H54 (cell line): ENCODE data around the gene TMEM121.
"Not testable (repeated sequence)": the region's sequence is repeated elsewhere in the genome, so short reads cannot be mapped to it uniquely, and the experiment has no call there.

Experiments used
- DNase-seq: peaks from one replicate; pipeline ENCODE4 v3.0.0; 2011; ENCODE audit warnings: low spot score, mixed read lengths; ENCODE audit not compliant: insufficient read length
- FAIRE-seq: peaks from 3 replicates; lab custom pipeline; 2011; peaks lifted over from hg19 to GRCh38; lab: Jason Lieb, UNC
- POLR2A ChIP-seq: IDR thresholded peaks from 2 replicates; pipeline ENCODE4 v1.6.1; 2011; ENCODE audit warnings: low read depth, mild to moderate bottlenecking, low read length

Gene TMEM121

GRCh38 chr14:105547741-105548169 lies 21.4 kb downstream of the TMEM121 start:
- no peak for DNase-seq
- TF ChIP-seq POLR2A, result no peak
- no peak for FAIRE-seq

DNA sequence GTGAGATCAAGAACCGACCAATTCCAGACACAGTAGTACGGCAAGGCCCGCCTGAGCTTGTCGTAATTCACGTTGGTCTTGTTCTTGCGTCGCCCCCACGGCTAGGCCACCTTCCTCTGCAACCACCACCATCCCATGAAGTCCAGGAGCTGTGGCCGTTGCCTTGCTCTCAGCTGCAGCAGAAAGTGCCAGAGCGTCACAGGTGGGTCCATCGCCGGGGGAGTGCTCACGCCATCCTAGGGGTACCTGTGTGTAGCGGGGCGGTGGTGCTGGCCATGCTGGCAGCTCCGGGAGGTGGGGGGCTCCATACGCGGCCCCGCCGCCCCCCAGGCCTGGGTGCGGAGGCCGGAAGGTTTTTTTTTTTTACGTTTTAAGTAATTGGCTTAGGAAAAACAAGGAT lies 23.1 kb downstream of the TMEM121 start:
- TF ChIP-seq POLR2A, result no peak
- FAIRE-seq (no peak), DNase-seq (no peak)

DNA sequence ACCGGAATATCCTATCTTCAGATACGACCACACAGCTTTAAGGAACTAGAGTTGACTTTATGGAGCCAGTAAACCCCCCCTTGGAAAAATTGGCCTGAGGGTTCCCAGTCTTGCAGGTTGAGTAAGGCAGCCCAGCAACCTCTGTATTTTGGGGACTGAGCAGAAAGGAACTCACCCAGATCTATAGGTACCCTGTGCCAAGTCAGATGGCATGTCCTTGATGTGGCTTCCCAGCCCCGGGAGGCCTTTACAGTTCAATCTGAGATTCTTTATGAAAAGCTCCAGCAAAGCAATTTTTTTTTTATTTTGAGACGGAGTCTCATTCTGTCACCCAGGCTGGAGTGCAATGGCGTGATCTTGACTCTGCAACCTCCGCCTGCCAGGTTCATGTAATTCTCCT lies 27.6 kb downstream of the TMEM121 start:
- no peak for FAIRE-seq
- TF ChIP-seq POLR2A, result no peak
- no peak for DNase-seq

DNA sequence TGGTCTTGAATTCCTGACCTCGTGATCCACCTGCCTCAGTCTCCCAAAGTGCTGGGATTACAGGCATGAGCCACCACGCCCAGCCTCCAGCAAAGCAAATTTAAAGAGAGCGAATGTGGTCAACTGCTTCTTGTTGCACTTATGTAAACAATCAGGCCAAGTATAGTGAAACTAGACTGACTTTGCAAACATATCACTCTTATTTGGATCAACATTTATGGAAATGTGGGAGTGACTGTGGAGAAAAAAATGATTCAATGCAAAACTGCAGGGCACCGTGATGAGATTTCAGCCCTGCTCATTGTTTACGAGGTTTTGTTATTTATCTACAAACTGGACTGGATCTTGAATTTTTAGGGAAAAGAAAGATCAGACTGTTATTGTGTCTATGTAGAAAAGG lies 28.1 kb downstream of the TMEM121 start:
- no peak for TF ChIP-seq POLR2A
- no peak for FAIRE-seq

DNA sequence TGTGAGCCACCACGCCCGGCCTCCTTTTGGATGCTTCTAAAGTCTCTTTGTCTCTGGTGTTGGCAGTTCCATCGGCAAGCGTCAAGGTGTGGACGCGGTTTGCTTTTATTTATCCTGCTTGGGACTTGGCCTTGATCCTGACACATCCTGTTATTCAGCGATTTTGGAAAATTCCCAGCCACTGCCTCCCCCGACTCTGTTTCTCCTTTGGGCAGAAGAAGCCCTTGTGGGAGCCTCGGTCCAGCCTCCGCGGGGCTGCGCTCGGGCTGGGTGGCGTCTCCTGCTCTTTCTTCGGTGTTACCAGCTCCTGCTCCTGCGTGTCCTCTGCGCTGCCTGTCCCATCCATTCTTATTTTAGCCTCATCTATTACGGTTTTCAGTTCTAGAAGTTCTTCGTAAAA lies 31.3 kb downstream of the TMEM121 start:
- not testable (repeated sequence) for FAIRE-seq, DNase-seq

More for the DNA sequence above, 28.1 kb downstream of the TMEM121 start:
- no peak for DNase-seq

DNA sequence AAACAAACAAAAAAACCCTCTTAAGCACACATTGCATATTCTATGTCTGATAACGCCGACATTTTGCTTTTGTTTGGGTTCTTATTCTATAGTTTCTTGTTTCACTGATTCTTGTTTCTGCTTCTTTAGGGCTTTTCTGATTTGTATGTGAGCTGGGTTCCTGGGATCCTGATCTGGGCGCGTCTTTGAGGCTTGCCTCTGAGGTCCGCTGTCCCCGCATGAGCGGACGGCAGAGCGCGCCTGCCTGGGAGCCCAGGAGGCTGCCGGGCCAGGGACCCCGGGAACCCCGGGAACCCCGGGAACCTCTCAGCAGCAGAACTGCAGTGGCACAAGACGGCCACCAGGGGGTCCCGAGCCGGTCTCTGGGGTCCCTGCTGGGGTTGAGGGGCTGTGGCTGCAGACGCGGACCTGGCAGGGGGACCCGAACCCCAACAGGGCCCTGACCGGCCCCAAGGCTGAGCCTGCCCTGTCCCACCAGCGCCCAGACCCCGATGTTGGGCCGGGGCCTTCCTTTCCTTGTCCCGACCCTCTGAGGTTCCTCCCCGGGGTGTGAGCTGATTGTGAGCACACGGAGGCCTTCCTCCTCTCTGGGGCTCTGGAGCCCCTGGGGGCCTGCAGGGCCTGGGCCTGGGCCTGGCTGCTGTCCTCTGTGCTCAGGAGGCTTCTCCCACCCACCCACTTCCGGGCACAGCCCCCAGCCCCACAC lies 32.2 kb downstream of the TMEM121 start:
- DNase-seq, FAIRE-seq: not testable (repeated sequence)

GRCh38 chr14:105559384-105560047 lies 33.1 kb downstream of the TMEM121 start:
- not testable (repeated sequence) for FAIRE-seq, DNase-seq

GRCh38 chr14:105560048-105560669 lies 33.8 kb downstream of the TMEM121 start:
- DNase-seq, FAIRE-seq: not testable (repeated sequence)

DNA sequence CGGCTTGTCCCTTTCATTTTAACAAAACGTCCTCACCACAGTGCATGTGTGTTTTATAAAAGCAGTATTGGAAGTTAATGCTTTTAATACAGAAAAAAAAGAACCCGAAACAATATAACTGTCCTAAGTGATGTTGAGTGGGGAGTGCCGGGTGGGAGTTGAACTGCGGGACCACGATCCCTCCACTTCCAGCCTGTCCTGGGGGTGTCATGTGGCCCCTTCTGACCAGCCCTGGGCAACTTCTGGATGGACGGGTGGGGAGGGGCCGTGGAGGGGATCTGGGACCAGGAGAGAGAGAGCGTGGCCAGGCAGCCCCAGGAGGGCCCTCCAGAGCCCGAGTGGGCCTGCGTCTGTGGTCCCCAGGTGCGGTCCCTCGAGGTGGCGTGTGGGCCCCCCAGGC lies 35.0 kb downstream of the TMEM121 start:
- not testable (repeated sequence) for FAIRE-seq, DNase-seq

DNA sequence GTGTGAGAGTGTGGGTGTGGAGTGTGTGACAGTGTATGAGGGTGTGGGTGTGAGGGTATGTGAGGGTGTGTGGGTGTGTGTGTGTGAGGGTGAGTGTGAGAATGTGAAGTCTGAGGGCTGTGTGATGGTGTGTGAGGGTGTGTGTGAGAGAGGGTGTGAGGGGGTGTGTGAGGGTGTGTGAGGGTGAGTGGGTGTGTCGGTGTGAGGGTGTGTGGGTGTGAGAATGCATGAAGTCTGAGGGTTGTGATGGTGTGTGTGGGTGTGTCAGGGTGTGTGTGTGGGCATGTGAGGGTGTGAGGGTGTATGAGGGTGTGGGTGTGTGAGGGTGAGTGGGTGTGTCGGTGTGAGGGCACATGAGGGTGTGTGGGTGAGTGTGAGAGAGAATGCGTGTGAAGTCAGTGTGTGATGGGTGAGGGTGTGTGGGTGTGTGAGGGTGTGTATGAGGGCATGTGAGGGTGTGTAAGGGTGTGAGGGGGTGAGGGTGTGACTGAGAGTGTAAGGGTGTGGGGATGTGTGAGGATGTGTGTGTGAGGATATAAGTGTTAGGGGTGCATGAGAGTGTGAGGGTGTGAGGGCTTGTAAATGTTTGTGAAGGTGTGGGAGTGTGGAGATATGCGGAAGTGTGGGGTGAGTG lies 36.4 kb downstream of the TMEM121 start:
- DNase-seq (no peak), FAIRE-seq (no peak)
- no peak for TF ChIP-seq POLR2A

- no peak for TF ChIP-seq POLR2A
- DNase-seq, result no peak
- no peak for FAIRE-seq
These were observed 37.0 kb downstream of the TMEM121 start for GRCh38 chr14:105563347-105563737.

DNA sequence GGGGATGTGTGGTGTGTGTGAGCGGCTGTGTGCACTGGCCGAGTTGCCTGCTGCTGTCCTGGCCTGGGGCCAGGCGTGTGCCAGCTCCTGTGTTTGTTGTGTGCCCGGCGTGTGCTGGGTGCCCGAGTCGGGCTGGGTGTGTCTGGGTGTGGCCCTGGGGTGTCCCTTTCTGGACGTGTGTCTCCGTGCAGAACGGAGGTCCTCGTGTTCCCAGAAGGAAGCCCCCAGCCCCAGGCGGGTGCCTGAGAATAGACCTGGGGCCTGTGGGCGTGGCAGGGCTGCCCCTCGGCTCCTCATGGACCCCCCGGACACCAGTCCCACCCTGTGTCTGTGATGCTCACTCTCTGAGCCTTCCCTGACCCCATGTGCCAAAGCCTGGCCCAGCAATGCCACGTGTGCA lies 38.2 kb downstream of the TMEM121 start:
- not testable (repeated sequence) for DNase-seq, FAIRE-seq

- not testable (repeated sequence) for DNase-seq, FAIRE-seq
These were observed 39.0 kb downstream of the TMEM121 start for GRCh38 chr14:105565185-105565919.

DNA sequence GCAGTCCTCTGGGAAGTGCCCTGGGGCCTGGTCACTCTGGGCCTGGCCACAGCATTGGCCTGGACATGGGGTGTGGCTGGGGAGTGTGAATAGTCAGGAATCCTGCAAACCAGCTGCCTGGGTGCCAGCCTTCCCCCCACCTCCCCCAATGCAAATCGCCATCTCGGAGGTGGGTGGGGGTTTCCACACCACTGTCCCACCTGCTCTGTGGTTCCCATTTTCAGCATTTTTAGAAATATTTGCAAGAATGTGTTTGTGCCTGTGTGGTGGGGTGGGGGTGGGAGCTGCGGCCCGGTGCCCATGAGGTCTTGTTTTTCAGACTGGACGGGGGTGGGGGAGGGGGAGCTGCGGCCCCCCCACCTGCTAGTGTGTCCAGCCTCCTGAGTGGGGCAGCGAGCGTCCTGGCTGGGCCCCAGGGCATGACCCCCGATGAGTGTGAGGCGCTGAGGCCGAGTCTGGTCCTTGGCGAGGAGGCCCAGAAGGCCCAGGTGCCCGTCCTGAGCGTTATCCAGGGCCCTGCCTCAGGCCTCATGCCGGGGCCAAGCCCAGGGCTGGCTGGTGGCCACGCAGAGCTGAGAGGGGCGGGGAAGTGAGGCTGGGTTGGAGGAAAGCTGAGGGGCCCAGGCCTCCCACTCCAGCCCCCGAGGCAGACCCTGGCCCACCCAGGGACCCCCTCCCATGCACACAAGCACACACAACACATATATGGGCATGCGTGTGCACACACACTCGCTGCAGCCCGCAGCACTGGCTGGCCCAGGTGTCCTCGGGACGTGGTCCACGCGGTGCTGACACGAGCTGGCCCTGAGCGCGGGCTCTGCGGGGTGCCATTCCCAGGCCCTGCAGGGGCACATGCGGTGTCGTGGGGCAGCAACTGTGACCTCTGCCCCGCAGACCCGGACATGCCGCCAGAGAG lies 40.1 kb downstream of the TMEM121 start:
- not testable (repeated sequence) for FAIRE-seq, DNase-seq

DNA sequence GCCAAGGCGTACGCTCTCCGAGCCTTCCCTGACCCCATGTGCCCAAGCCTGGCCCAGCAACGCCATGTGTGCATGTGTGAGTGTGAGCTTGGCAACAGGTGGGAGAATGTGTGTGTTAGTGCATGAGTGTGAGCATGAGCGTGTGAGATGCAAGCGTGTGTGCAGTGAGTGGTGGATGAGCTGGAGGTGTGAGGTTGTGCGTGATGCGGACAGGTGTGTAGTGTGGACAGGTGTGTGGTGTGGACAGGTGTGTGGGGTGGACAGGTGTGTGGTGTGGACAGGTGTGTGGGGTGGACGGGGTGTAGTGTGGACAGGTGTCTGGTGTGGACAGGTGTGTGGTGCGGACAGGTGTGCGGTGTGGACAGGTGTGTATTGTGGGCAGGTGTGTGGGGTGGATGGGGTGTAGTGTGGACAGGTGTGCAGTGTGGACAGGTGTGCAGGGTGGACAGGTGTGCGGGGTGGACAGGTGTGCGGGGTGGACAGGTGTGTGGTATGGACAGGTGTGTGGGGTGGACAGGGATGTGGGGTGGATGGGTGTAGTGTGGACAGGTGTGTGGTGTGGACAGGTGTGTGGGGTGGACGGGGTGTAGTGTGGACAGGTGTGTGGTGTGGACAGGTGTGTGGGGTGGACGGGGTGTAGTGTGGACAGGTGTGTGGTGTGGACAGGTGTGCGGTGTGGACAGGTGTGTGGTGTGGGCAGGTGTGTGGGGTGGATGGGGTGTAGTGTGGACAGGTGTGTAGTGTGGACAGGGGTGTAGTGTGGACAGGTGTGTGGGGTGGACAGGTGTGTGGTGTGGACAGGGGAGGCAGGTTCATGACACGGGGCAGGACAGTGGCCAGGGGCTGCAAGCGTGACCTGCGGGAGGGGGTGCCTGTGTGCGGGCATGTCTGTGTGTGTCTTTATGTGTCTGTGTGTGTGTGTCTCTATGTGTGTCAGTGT lies 41.1 kb downstream of the TMEM121 start:
- not testable (repeated sequence) for FAIRE-seq, DNase-seq

DNA sequence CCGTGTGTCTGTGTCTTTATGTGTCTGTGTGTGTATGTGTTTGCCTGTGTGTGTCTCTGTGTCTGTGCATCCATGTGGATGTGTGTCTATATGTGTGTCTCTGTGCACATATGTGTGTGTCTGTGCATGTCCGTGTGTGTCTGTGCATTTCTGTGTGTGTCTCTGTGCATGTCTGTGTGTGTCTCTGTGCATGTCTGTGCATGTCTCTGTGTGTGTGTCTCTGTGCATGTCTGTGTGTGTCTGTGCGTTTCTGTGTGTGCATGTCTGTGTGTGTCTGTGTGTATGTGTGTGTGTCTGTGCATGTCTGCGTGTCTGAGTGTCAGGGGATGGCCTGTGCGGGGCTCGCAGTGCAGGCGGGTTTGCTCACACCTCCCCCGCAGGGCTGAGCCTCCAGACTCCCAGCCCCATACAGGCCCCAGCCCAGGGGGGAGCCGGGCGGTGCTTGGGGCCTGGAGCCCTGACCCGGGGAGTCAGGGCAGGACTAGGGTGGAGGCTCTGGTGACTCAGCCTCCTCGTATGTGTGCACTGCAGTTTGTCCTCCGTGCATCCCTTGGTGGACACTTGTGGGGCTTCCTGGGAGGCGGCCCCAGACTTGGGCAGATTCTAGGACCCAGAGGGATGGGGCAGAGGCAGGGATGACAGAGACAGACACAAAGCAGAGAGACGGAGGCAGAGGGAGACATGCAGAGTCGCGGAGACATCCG lies 41.9 kb downstream of the TMEM121 start:
- not testable (repeated sequence) for DNase-seq, FAIRE-seq
